Smooth muscle cell of bladder (primary cell): Measurements from ENCODE around the gene USP19. TPM values are rescaled to one million over a fixed set of nuclear protein-coding genes. Genes with fewer than 3 reads are reported as not detected.

ENCODE experiments used
- total RNA-seq: library from RNA; depleted of rRNA; stranded (reverse); fragments of >200 nt; gene quantifications from 2 replicates; pipeline ENCODE4 v1.2.3, GENCODE V29; 2014

The USP19 gene, protein sequence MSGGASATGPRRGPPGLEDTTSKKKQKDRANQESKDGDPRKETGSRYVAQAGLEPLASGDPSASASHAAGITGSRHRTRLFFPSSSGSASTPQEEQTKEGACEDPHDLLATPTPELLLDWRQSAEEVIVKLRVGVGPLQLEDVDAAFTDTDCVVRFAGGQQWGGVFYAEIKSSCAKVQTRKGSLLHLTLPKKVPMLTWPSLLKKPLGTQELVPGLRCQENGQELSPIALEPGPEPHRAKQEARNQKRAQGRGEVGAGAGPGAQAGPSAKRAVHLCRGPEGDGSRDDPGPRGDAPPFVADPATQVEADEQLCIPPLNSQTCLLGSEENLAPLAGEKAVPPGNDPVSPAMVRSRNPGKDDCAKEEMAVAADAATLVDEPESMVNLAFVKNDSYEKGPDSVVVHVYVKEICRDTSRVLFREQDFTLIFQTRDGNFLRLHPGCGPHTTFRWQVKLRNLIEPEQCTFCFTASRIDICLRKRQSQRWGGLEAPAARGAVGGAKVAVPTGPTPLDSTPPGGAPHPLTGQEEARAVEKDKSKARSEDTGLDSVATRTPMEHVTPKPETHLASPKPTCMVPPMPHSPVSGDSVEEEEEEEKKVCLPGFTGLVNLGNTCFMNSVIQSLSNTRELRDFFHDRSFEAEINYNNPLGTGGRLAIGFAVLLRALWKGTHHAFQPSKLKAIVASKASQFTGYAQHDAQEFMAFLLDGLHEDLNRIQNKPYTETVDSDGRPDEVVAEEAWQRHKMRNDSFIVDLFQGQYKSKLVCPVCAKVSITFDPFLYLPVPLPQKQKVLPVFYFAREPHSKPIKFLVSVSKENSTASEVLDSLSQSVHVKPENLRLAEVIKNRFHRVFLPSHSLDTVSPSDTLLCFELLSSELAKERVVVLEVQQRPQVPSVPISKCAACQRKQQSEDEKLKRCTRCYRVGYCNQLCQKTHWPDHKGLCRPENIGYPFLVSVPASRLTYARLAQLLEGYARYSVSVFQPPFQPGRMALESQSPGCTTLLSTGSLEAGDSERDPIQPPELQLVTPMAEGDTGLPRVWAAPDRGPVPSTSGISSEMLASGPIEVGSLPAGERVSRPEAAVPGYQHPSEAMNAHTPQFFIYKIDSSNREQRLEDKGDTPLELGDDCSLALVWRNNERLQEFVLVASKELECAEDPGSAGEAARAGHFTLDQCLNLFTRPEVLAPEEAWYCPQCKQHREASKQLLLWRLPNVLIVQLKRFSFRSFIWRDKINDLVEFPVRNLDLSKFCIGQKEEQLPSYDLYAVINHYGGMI (N-terminal part only)
- 40.0 and 45.9 TPM in 2 replicates for total RNA-seq

DNA sequence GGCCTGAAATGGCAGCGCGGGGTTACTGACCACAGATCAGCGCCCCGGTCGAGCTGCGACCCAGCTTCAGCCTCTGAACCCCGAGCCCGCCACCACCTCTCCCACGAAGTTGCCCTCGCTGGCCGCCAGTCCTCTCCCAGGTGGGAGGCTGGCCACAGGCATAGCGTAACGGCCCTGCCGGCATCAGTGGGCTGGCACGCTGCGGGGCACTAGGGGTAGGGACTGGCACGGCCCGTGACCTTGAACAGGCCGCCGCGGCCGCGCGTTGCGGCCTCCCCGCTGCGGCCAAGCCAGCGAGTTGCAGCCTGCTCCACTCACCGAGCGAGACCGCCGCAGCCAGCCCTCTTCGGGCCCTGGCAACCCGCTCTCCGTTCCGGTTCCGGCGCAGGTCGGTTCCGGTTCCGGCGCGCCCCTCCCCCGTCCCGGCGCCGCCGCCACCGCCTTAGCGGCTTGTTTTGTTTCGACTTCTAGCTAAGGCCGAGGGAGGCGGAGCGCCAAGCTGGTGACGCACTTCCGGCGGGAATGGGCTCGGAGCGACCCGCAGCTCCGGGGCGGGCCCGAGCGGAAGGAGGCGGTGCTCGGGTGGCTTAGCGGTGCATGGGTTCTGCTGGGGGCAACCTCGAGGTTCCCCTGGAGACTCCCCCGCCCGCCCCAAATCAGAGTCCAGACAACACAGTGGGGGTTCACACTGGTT lies at the start of gene USP19:
Gene USP19 (minus strand): TSS at position 386 of the 694 bp plus-strand sequence. CDS start 1,678 bp downstream, outside the sequence.

DNA sequence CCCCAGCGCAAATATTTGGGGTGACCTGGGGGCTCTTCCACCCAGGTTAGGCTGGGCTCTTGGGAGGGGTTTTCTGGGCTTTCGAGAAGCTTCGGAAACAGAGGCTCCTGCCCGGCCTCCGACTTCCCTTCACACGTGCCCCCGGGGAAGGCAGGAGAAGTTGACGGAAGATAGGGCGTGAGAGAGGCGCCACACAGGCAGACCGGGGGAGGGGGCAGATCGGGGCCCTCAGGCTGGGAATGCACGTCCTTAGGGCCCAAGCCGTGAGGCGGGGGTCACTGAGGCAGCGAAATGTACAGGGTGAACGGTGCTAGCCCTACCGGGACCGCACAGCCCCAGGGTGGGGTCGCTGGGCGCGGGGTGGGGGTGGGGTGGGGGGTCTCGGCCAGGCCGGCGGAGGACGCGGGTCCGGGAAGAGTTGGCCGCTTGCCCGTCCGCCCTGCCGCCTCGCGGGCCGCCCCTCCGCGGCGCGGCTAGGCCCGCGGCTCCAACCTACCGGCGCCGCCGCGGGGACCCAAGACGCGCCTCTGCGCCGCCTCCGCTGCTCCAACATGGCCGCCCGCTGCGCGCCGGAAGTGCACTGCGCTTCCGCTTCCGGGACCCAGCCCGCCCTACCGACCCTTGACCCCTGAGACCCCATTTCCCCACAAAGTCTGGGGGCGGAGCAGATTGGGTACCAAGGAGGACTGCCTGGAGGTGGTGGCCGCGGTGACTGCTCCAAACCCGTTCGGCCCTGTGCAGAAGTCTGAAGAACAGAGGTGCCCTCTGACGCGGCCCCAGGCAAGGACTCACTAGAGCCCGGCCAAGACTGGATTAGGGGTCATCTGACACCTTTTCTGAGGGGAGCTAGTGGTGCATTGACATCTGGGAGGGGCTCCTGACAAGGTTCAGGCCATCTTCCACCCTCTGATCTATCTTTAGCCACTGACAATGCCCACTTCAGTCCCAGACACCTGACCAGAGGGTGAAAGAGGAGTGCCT lies 45.4 kb upstream of the USP19 start, which contains the start of gene CCDC71:
Gene CCDC71 (minus strand): TSS at position 561 of the 981 bp plus-strand sequence. CDS start 2,123 bp downstream, outside the sequence.

GRCh38 chr3:49132437-49133225 lies 12.0 kb upstream of the USP19 start, which contains the start of gene LAMB2:
Gene LAMB2, minus strand, starts transcription at chr3:49133050. Its CDS starts 183 bp downstream, at chr3:49132867.

GRCh38 chr3:49104427-49105291 lies 16.0 kb downstream of the USP19 start, which contains the start of gene QARS1:
Gene QARS1, minus strand, starts transcription at chr3:49104757. Its CDS starts 24 bp downstream, at chr3:49104733.

DNA sequence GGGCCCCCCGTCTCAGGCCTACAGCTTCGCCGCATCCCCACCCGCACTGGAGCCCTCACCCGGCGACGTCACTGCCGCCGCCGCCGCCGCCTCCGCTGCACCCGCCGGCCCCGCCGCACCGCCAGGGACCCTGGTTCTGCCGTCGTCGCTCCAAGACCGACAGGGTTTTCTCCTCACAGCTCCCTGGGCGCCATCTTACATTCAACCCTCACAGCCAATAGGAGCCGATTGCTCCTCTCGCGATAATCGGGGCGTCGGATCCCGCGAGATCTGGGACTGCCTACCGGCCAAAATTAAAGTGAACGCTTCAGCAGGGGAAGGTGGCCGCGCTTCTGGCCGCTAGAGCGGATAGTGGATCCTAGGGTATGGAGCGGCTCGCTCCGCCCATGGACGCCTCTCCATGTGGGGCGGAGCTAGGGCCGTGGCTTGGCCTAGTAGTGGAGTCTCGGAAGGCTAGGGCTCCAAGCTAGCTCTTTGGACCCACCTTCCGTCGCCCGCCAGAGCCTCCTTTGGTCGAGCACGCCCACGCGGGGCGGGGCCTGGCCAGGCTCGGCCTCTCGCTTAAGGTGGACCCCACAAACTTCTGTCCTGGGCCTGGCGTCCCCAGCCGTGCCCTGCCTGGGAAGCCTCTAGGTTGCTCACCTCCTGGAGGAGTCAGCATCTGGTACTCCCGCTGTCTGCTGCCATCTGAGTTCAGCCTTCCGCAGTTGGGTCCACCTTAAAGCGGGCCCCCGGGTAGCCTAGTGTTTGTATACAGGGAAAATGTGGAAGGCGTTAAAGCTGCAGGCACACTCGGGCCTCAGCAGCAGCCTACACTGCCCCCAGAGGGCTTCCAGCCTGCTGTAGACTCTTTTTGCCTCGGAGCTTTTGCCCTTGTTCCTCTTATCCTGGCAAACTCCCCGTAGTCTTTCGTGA lies 26.5 kb downstream of the USP19 start, which contains the start of gene QRICH1:
Gene QRICH1 (minus strand): TSS at position 219 of the 915 bp plus-strand sequence. CDS start 17,054 bp downstream, outside the sequence.

Other genes starting within 250 kb of the USP19 start
- 19.5 and 23.3 TPM in 2 replicates for gene SLC25A20, start 221.9 kb downstream of the USP19 start, total RNA-seq
- 56.5 and 69.8 TPM in 2 replicates for gene ARIH2, start 202.0 kb downstream of the USP19 start, total RNA-seq
- 33.4 and 40.7 TPM in 2 replicates for gene P4HTM, start 130.6 kb downstream of the USP19 start, total RNA-seq
- gene WDR6, start 113.4 kb downstream of the USP19 start, total RNA-seq, result 41.8 and 81.0 TPM in 2 replicates
- gene DALRD3, start 102.2 kb downstream of the USP19 start, total RNA-seq, result 43.4 and 52.5 TPM in 2 replicates
- gene NDUFAF3, start 98.7 kb downstream of the USP19 start, total RNA-seq, result 80.5 and 88.0 TPM in 2 replicates
- 400 and 458 TPM in 2 replicates for gene IMPDH2, start 91.4 kb downstream of the USP19 start, total RNA-seq
- gene QRICH1, start 26.8 kb downstream of the USP19 start, total RNA-seq, result 56.7 and 61.9 TPM in 2 replicates
- gene QARS1, start 16.1 kb downstream of the USP19 start, total RNA-seq, result 284 and 305 TPM in 2 replicates
- 458 and 626 TPM in 2 replicates for gene LAMB2, start 12.2 kb upstream of the USP19 start, total RNA-seq
- gene CCDC71, start 45.5 kb upstream of the USP19 start, total RNA-seq, result 15.7 and 16.2 TPM in 2 replicates
- 23.3 and 33.9 TPM in 2 replicates for gene KLHDC8B, start 50.8 kb upstream of the USP19 start, total RNA-seq
- gene C3orf62, start 156.4 kb upstream of the USP19 start, total RNA-seq, result 0.85 and 1.7 TPM in 2 replicates
- gene USP4, start 219.2 kb upstream of the USP19 start, total RNA-seq, result 17.8 and 21.7 TPM in 2 replicates
- 436 and 442 TPM in 2 replicates for gene GPX1, start 237.5 kb upstream of the USP19 start, total RNA-seq